NCI-H526 treated with DMSO at 0.1 percent for 48 hours (cell line): ENCODE measurements around the gene APOL2.
"Not testable (repeated sequence)": the region's sequence is repeated elsewhere in the genome, so short reads cannot be mapped to it uniquely, and the experiment has no call there.

Experiments
- DNase-seq: peaks from one replicate; lab custom pipeline; 2025; lab: John Stamatoyannopoulos, UW

Gene APOL2

GRCh38 chr22:36243986-36244385 lies 4.7 kb upstream of the APOL2 start:
- no peak for DNase-seq

- no peak for DNase-seq
Measured at GRCh38 chr22:36239150-36239400, 252 bp downstream of the APOL2 start.

- DNase-seq, result no peak
Measured at GRCh38 chr22:36238373-36239149, 766 bp downstream of the APOL2 start.

- no peak for DNase-seq
Measured at GRCh38 chr22:36237462-36238372, 1.6 kb downstream of the APOL2 start.

GRCh38 chr22:36236388-36237319 lies 2.7 kb downstream of the APOL2 start:
- DNase-seq, result no peak

GRCh38 chr22:36235585-36235984 lies 3.7 kb downstream of the APOL2 start:
- DNase-seq, result no peak

GRCh38 chr22:36234919-36235318 lies 4.4 kb downstream of the APOL2 start:
- no peak for DNase-seq

GRCh38 chr22:36234213-36234612 lies 5.1 kb downstream of the APOL2 start:
- no peak for DNase-seq

GRCh38 chr22:36233796-36234195 lies 5.5 kb downstream of the APOL2 start:
- DNase-seq, result no peak

GRCh38 chr22:36232715-36233401 lies 6.5 kb downstream of the APOL2 start:
- DNase-seq, result no peak

- not testable (repeated sequence) for DNase-seq
Measured at GRCh38 chr22:36231051-36231450, 8.3 kb downstream of the APOL2 start.

GRCh38 chr22:36229649-36230048 lies 9.7 kb downstream of the APOL2 start:
- not testable (repeated sequence) for DNase-seq

GRCh38 chr22:36228944-36229343 lies 10.4 kb downstream of the APOL2 start:
- DNase-seq, result no peak

GRCh38 chr22:36228369-36228768 lies 11.0 kb downstream of the APOL2 start:
- not testable (repeated sequence) for DNase-seq

- no peak for DNase-seq
Measured at GRCh38 chr22:36227806-36228205, 11.5 kb downstream of the APOL2 start.

- no peak for DNase-seq
Measured at GRCh38 chr22:36227396-36227795, 11.9 kb downstream of the APOL2 start.

- no peak for DNase-seq
Measured at GRCh38 chr22:36226189-36226588, 13.1 kb downstream of the APOL2 start.

- no peak for DNase-seq
Measured at GRCh38 chr22:36225333-36225922, 13.9 kb downstream of the APOL2 start.

- no peak for DNase-seq
Measured at GRCh38 chr22:36224245-36224644, 15.1 kb downstream of the APOL2 start.

- no peak for DNase-seq
Measured at GRCh38 chr22:36223504-36223903, 15.8 kb downstream of the APOL2 start.

- no peak for DNase-seq
Measured at GRCh38 chr22:36222887-36223450, 16.4 kb downstream of the APOL2 start.
